SK-N-SH treated with all-trans-retinoic acid at 6 μM for 48 hours (cell line): Measurements from ENCODE around the gene STUM.

Experiments used
- ARNTL ChIP-seq: fragments of 450-650 bp; formaldehyde crosslinking; IDR thresholded peaks from 2 replicates; pipeline ENCODE4 v1.5.0; 2020; ENCODE audit warnings: low read depth, mild to moderate bottlenecking, moderate library complexity, borderline replicate concordance
- GLIS3 ChIP-seq: fragments of 250-450 bp; sonication (Bioruptor Pico); IDR thresholded peaks from 2 replicates; pipeline ENCODE4 v1.5.0; 2020; ENCODE audit warnings: mild to moderate bottlenecking, moderate library complexity
- RARB ChIP-seq: fragments of 250-450 bp; sonication (Bioruptor Pico); IDR thresholded peaks from 2 replicates; pipeline ENCODE4 v1.8.0; 2021; ENCODE audit warnings: mild to moderate bottlenecking, moderate library complexity
- TCF4 ChIP-seq: fragments of 250-450 bp; sonication (Bioruptor Pico); IDR thresholded peaks from 2 replicates; pipeline ENCODE4 v1.8.0; 2021; ENCODE audit warnings: mild to moderate bottlenecking, moderate library complexity, borderline replicate concordance
- TF ChIP-seq, protein P1 (sequence below): fragments of 250-450 bp; sonication (Bioruptor Pico); IDR thresholded peaks from 2 replicates; pipeline ENCODE4 v1.8.0; 2020; ENCODE audit warnings: mild to moderate bottlenecking, moderate library complexity, borderline replicate concordance

DNA sequence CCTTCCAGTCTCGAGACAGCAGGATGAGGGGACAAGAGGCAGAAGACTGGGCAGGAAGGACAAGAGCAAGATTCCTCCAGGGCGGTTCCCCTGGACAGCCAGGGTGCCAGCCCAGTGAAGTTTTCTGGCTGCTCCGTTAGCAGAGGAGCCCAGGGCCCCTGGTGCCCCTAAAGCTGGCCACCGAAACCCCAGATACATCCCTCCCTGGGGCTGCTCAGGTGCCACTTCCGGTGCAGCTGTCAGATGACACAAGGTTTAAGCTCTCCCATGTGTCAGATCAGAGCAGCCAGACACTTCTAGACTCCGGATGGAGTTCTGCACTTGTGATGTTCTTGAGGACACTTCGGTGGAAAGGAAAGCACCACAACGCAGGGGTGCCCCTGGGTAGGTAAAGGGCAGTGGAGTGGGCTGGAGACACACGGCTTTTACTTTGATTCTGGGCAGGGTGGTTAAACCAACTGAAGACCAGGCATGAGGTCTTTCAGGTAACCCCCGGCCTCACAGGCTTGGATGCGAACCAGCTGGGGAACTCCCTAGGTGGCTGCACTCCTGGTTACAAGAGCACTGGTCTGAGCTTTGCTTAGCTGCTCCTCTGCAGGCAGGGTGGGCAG lies 104.9 kb downstream of the STUM start:
- TF ChIP-seq, protein P1, sequence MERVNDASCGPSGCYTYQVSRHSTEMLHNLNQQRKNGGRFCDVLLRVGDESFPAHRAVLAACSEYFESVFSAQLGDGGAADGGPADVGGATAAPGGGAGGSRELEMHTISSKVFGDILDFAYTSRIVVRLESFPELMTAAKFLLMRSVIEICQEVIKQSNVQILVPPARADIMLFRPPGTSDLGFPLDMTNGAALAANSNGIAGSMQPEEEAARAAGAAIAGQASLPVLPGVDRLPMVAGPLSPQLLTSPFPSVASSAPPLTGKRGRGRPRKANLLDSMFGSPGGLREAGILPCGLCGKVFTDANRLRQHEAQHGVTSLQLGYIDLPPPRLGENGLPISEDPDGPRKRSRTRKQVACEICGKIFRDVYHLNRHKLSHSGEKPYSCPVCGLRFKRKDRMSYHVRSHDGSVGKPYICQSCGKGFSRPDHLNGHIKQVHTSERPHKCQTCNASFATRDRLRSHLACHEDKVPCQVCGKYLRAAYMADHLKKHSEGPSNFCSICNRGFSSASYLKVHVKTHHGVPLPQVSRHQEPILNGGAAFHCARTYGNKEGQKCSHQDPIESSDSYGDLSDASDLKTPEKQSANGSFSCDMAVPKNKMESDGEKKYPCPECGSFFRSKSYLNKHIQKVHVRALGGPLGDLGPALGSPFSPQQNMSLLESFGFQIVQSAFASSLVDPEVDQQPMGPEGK (CRISPR knock-in tag), result no peak
- TF ChIP-seq TCF4 (no peak), ARNTL (CRISPR knock-in tag) (no peak), RARB (CRISPR knock-in tag) (no peak), GLIS3 (CRISPR knock-in tag) (no peak)
